Activated naive CD8-positive, alpha-beta T cell treated with anti-CD3 and anti-CD28 coated beads, Interleukin-2, amount 10 ng/mL, durations not matched to agents 7 days and 5 days (primary cell): Measurements from ENCODE around the gene SLC9C2. TPM values are rescaled to one million over a fixed set of nuclear protein-coding genes. Genes with fewer than 3 reads are reported as not detected.
"Not testable (repeated sequence)": the region's sequence is repeated elsewhere in the genome, so short reads cannot be mapped to it uniquely, and the experiment has no call there.

ENCODE experiments used
- ATAC-seq: fragments of 150-1000 bp; cut with Tn5 transposase; one replicate; pipeline ENCODE4 v1.10.0; 2021; ENCODE audit warnings: low read depth, moderate library complexity
- POLR2A ChIA-PET: fragments of 350-600 bp; sonication (Branson Sonifier 250); formaldehyde crosslinking; loops from one replicate; lab custom pipeline; 2021; ENCODE audit warnings: antibody characterized with exemption; lab: Charles Lee
- DNase-seq: peaks from one replicate; pipeline ENCODE4 v3.0.0; 2021
- H3K27ac Mint-ChIP-seq: one replicate; pipeline ENCODE4 v1.8.0; 2022; ENCODE audit warnings: mild to moderate bottlenecking, mixed read lengths
- H3K27me3 Mint-ChIP-seq: one replicate; pipeline ENCODE4 v1.8.0; 2022; ENCODE audit warnings: mild to moderate bottlenecking, moderate library complexity, mixed read lengths
- H3K36me3 Mint-ChIP-seq: one replicate; pipeline ENCODE4 v1.8.0; 2021; ENCODE audit warnings: mild to moderate bottlenecking, mixed read lengths
- H3K4me1 Mint-ChIP-seq: one replicate; pipeline ENCODE4 v1.8.0; 2021; ENCODE audit warnings: mixed read lengths
- H3K4me3 Mint-ChIP-seq: one replicate; pipeline ENCODE4 v1.8.0; 2022; ENCODE audit warnings: mild to moderate bottlenecking, moderate library complexity, mixed read lengths
- H3K9me3 Mint-ChIP-seq: one replicate; pipeline ENCODE4 v1.8.0; 2021; ENCODE audit warnings: mixed read lengths
- total RNA-seq, 2 experiments: library from RNA; stranded (reverse); gene quantifications; one replicate each; pipeline ENCODE4 v1.2.3, GENCODE V29; 2021

Gene SLC9C2
- total RNA-seq, 2 experiments from 2014 or later, result not detected

DNA sequence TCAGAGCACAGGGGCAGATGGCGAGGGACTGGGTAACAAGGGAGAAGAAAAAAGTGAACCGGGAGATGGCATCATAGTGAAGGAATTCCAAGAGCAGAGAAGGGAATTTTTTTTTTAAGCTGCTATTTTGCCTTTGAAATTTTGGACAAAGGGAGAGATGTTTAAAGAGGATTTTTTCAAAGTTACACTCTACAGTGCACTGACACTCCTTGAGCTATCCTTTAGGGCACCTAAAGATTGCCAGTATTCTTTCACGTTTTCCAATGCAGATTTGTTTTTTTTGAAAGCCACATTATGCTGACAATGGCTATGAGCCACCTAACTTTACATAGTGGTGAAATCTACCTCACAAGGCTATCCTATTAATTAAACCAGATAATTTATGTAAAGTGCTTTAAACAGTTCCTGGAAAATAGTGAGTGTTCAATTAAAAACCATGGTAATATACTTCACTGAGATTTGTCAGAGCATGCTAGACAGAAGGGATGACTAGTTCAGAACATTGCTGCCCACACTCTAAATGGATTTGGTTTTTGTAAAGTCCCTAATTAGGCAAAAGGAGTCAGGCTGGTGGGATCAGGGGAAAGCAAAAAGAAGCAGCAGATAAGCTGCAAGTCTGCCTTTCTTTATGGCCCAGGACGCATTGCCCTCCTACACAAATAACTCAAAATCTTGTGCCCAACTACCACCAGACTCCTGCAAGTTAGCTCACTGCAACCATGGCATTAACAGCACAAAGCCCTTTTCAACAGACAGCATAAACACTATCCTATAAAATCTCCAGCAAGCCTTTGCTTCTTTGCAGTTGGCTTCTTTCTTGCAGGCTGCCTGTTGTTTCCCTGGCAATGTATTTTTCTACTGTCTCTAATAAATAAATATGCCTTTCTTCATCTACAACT, 71.8 kb downstream of the SLC9C2 start:
- ATAC-seq (no peak), DNase-seq (no peak)
- no peaks in the 10 kb centered on the region for H3K27me3 Mint-ChIP-seq
- no peaks in the 10 kb centered on the region for H3K9me3 Mint-ChIP-seq
- H3K36me3 Mint-ChIP-seq, result peaks cover 6% of the 10 kb centered on the region
- H3K4me3 Mint-ChIP-seq, result no peak overlapping the region
- POLR2A ChIA-PET, result no interaction called here
- H3K27ac Mint-ChIP-seq, result no peak overlapping the region
- peaks cover 16% of the 10 kb centered on the region for H3K4me1 Mint-ChIP-seq

DNA sequence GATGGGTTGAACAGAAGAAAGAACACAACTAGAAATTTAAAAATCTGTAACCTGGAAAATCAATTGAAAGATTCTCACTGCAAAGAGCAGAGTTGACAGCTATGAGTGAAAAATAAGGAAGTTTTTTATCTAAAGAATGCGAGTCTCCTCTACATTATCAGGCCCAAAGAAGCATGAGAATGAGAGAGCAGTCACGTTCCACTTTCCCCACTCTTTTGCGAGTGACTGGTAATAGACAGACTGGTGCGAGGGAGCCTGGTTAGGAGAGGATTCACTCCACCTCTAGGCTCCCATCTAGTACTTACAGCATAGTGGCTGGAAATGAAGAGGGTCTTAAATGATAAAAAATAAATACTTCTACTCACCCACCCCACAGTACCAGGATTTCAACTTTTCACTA, 73.8 kb downstream of the SLC9C2 start:
- POLR2A ChIA-PET, result no interaction called here
- no peak for DNase-seq
- Mint-ChIP-seq H3K9me3 (no peaks in the 10 kb centered on the region), H3K4me3 (no peak overlapping the region), H3K36me3 (peaks cover 6% of the 10 kb centered on the region), H3K4me1 (peaks cover 16% of the 10 kb centered on the region), H3K27ac (no peak overlapping the region), H3K27me3 (no peaks in the 10 kb centered on the region)
- ATAC-seq, result no peak

DNA sequence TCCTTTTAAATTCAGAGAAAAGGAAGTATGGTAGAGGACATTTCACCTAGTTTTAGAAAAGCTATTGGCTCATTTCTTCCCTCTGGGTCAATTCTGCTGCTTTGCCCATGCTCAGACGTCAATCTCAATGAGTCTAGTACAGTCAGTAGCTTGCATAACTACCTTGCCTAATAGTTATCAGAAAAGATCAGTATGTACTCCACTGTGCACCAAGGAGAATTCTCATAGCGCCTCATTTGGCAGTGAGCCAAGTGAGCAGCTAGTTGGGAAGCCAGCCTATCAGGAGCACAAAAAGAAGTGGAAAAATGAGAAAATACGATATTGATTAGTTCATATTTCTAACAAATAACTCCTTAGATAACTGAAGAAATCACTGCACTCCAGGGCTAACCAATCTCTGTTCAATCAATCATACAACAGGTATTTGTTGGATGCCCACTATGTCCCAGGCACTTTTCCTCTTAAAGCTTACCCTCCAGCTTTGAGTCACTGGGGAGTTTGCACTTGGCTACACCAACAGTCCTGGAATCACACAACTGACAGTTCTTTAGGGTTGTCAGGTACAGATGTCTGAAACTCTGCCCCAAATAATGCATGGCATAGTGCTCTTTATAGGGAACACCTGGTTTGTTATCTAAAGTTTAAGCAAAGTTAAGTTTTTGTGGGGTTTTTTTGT, 75.6 kb downstream of the SLC9C2 start:
- ATAC-seq, result no peak
- Mint-ChIP-seq H3K4me1 (peaks cover 10% of the 10 kb centered on the region), H3K27me3 (no peaks in the 10 kb centered on the region), H3K27ac (no peak overlapping the region), H3K36me3 (peaks cover under 1% of the 10 kb centered on the region), H3K4me3 (no peak overlapping the region), H3K9me3 (no peaks in the 10 kb centered on the region)
- POLR2A ChIA-PET, result no interaction called here
- DNase-seq, result no peak

DNA sequence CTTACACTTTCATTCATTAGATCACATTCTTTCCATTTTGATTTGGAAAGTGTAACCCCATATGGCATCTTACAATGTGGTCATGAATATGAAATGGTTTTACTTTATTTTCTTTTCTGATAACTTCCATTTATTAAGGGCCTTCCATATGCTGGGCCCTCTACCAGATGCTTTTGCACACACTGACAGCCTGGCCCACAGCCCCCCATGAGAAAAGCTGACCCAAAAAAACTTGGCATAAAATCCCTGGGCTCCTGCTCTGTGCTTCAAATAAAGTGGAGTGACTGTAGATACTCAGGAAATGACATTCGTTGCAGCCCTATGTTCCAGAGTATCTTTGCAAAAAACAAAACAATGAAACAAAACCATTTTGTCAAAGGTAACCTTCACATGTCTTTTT, 76.9 kb downstream of the SLC9C2 start:
- Mint-ChIP-seq H3K4me3 (no peak overlapping the region), H3K9me3 (no peaks in the 10 kb centered on the region), H3K36me3 (no peaks in the 10 kb centered on the region), H3K4me1 (peaks cover 5% of the 10 kb centered on the region), H3K27me3 (no peaks in the 10 kb centered on the region), H3K27ac (no peak overlapping the region)
- no peak for DNase-seq
- POLR2A ChIA-PET, result no interaction called here
- no peak for ATAC-seq

DNA sequence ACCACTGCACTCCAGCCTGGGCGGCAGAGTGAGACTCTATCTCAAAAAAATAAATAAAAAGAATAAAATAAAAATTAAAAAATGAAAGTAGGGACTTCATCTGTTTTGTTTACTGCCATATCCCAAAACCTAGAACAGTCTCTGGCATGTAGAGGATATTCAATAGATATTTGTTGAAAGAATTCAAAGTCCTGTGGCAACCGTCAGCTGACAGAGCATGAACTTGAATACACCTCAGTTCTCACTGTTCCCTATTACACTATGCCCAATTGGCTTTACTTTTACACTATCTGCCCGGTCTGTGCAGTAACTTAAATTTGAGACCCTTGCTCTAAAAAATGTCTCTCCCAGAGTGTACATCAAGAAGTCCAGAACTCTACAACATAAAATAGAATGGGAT, 79.5 kb downstream of the SLC9C2 start:
- Mint-ChIP-seq H3K27me3 (no peaks in the 10 kb centered on the region), H3K36me3 (peaks cover 2% of the 10 kb centered on the region), H3K4me3 (no peak overlapping the region), H3K4me1 (peaks cover 6% of the 10 kb centered on the region), H3K9me3 (peaks cover 1% of the 10 kb centered on the region), H3K27ac (no peak overlapping the region)
- no peak for DNase-seq
- POLR2A ChIA-PET, result no interaction called here
- ATAC-seq, result no peak

DNA sequence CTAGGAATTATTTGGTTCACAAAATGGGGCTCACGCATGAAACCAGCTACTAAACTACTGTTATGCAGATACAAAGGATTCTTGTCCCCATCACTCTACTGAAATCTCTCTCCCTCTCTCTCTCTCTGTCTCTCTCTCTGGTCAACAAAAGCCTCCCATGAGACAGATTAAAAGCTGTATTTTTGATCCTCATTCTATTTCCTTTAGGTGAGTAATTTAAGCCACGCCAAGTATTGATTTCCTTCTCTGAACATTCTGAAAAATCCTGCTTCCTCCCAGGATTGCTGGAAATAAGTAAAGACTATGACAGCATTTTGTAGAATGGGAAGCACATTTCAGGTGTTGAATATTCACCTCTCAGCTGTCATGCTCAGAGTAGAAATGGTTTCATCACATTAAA, 82.1 kb downstream of the SLC9C2 start:
- H3K36me3 Mint-ChIP-seq, result peaks cover 3% of the 10 kb centered on the region
- no peak overlapping the region for H3K4me3 Mint-ChIP-seq
- no peak overlapping the region for H3K27ac Mint-ChIP-seq
- ATAC-seq (no peak), DNase-seq (no peak)
- POLR2A ChIA-PET, result interaction anchor here (0.7 kb wide), 1 partner anchor 30 kb away, joined by 3 read pairs; no protein-coding TSS in a partner anchor
- H3K9me3 Mint-ChIP-seq, result peaks cover 1% of the 10 kb centered on the region
- peaks cover 7% of the 10 kb centered on the region for H3K4me1 Mint-ChIP-seq
- peaks cover 2% of the 10 kb centered on the region for H3K27me3 Mint-ChIP-seq

DNA sequence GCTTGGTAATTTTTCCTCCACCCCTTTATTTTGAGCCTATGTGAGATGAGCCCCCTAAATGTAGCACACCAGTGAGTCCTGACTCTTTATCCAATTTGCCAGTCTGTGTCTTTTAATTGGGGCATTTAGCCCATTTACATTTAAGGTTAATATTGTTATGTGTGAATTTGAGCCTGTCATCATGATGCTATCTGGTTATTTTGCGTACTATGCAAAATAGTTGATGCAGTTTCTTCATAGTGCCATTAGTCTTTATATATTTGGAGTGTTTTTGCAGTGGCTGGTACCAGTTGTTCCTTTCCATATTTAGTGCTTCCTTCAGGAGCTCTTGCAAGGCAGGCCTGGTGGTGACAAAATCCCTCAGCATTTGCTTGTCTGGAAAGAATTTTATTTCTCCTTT, 88.4 kb downstream of the SLC9C2 start:
- peaks cover 18% of the 10 kb centered on the region for H3K36me3 Mint-ChIP-seq
- POLR2A ChIA-PET, H3K4me1 Mint-ChIP-seq, ATAC-seq, H3K27ac Mint-ChIP-seq, H3K27me3 Mint-ChIP-seq, DNase-seq, H3K4me3 Mint-ChIP-seq: not testable (repeated sequence)
- peaks cover 13% of the 10 kb centered on the region for H3K9me3 Mint-ChIP-seq

DNA sequence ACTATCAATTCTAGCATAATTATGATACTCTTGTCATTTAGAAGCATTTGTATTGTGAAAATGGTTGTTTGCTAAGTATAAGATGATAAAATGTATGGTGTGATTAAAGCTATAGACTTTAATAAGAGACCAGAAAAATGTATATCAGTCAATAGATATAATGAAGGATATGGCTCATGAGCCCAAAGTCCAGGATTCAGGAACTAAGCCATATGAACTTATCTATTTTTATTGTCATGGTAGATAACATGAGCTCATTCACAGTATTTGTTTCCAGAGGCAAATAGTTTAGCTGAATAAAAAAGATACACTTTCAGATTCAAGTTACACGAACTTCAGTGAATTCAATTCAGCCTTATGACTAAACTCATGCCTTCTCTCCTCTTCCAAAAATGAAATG, 93.1 kb downstream of the SLC9C2 start:
- no peak overlapping the region for H3K27ac Mint-ChIP-seq
- no peak overlapping the region for H3K4me3 Mint-ChIP-seq
- POLR2A ChIA-PET, result interaction anchor here (0.9 kb wide), 1 partner anchor 9 kb away, joined by 3 read pairs; no protein-coding TSS in a partner anchor

DNA sequence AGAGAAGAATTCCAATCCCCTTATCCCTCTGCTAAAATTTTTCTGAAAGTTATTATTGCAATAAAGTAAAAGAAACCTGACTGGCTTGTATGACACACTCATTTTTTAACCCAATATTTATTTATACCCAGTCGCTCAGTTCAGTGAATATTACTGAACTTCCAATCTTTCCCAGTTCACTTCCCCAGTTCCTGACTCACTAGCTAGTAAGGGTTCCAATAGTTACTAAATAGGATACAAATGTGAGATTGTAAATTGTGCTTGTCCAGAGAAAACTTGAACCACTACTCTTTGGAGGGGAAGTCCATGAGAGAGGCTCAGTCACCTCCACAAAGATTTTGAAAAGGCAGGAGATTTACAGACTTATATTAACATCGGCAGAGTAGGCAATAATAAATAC, 94.3 kb downstream of the SLC9C2 start:
- no peak overlapping the region for H3K27ac Mint-ChIP-seq
- H3K4me1 Mint-ChIP-seq, result no peaks in the 10 kb centered on the region
- H3K9me3 Mint-ChIP-seq, result peaks cover 4% of the 10 kb centered on the region
- DNase-seq, result no peak
- no peak overlapping the region for H3K4me3 Mint-ChIP-seq
- peaks cover 4% of the 10 kb centered on the region for H3K36me3 Mint-ChIP-seq
- H3K27me3 Mint-ChIP-seq, result peaks cover 5% of the 10 kb centered on the region
- POLR2A ChIA-PET, result no interaction called here
- no peak for ATAC-seq

More for the DNA sequence above, 93.1 kb downstream of the SLC9C2 start:
- Mint-ChIP-seq H3K36me3 (peaks cover 12% of the 10 kb centered on the region), H3K27me3 (peaks cover 6% of the 10 kb centered on the region), H3K9me3 (peaks cover 12% of the 10 kb centered on the region), H3K4me1 (no peaks in the 10 kb centered on the region)
- ATAC-seq (no peak), DNase-seq (no peak)

DNA sequence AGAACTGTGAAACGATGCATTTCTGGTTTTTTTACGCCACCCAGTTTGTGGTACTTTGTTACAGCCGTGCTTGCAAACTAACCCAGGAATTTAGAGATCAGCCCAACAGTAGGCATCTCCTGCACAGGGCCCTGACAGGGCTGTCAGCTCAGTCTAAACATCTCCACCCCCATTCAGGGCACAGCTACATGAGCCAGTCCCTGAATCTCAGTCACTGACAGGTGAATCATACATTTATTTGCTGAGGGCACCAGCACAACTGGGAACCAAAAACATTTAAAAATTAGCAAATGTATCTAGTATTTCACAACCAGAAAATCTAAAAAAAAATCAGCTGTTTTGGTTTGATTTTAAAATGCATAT, 95.0 kb downstream of the SLC9C2 start:
- DNase-seq, result no peak
- no peak for ATAC-seq
- Mint-ChIP-seq H3K27ac (no peak overlapping the region), H3K4me3 (no peak overlapping the region), H3K27me3 (peaks cover 4% of the 10 kb centered on the region), H3K36me3 (peaks cover 2% of the 10 kb centered on the region), H3K4me1 (no peaks in the 10 kb centered on the region), H3K9me3 (peaks cover 2% of the 10 kb centered on the region)
- POLR2A ChIA-PET, result no interaction called here

DNA sequence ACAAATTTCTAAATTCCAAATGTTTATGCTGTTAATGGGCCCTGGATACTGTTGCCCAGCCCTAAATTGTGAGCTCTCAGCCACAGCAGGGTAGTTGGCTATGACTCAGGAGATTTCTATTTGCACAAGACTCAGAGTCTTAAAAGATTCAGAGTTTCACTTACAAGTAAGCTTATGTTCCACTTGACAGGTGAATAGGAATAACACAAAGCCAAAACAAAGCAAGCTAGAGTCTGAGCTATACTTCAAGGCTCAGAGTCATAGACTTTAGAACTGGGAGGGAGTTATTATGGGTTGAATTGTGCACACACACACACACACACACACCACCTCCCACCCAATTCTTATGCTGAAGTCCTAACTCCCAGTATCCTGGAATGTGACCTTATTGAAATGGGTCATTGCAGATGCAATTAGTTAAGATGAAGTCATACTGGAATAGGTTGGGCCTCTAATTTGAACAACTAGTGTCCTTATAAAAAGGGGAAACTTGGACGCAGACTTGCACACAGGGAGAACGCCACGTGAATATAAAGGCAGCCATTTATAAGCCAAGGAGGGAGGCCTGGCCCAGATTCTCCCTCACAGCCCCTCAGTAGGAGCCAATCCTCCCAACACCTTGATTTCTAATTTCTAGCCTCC, 95.5 kb downstream of the SLC9C2 start:
- no peak overlapping the region for H3K4me3 Mint-ChIP-seq
- POLR2A ChIA-PET, result no interaction called here
- no peak overlapping the region for H3K27ac Mint-ChIP-seq
- DNase-seq (no peak), ATAC-seq (no peak)
- H3K4me1 Mint-ChIP-seq, result no peaks in the 10 kb centered on the region
- H3K36me3 Mint-ChIP-seq, result peaks cover 1% of the 10 kb centered on the region
- H3K9me3 Mint-ChIP-seq, result peaks cover 2% of the 10 kb centered on the region
- H3K27me3 Mint-ChIP-seq, result peaks cover 4% of the 10 kb centered on the region

DNA sequence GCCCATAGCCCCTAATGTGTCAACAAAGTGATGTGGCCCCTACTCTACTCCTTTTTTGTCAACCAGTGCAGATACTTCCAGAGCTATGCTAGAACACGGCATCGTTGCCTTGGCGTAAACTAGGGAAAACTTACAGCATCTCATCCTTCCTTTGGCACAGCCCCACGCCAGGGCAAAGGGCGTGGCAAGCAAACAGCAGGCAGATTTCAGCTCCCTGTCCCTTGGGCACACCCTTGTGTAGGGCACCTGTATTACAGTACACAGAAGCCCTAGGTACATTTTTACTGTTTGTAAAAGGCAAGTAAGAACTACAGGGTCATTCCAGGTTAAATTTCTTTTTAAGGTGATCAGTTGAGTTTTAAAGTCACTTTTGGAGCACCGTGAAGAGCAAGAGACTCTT, 96.4 kb downstream of the SLC9C2 start:
- DNase-seq, result no peak

DNA sequence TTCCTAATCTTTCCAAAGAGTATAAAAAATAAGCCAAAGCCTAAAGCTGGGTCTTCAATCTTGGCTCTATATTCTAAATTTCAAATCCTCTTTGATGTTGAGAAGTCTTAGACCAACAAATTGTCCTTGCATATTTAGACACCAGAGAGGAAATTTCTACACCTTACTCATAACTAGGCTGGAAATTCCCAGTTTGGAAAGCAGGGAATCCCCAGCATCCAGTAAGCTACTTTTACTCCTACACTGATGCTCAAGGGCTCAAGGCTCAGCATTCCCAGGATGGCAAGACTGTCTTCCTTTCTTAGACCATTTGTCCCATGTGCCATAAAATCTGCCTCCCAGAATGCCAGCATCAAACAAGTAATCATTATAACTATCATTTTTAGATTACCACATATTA, 97.5 kb downstream of the SLC9C2 start:
- Mint-ChIP-seq H3K27me3 (peaks cover 4% of the 10 kb centered on the region), H3K9me3 (peaks cover 2% of the 10 kb centered on the region), H3K27ac (no peak overlapping the region), H3K36me3 (no peaks in the 10 kb centered on the region), H3K4me3 (no peak overlapping the region), H3K4me1 (no peaks in the 10 kb centered on the region)
- no peak for DNase-seq
- ATAC-seq, result no peak
- POLR2A ChIA-PET, result no interaction called here

More for the DNA sequence above, 96.4 kb downstream of the SLC9C2 start:
- POLR2A ChIA-PET, result no interaction called here
- Mint-ChIP-seq H3K9me3 (no peaks in the 10 kb centered on the region), H3K27me3 (peaks cover 4% of the 10 kb centered on the region), H3K4me3 (no peak overlapping the region), H3K27ac (no peak overlapping the region), H3K4me1 (no peaks in the 10 kb centered on the region), H3K36me3 (no peaks in the 10 kb centered on the region)
- no peak for ATAC-seq
